ENCODE measurements around the gene POC1A. TPM values are rescaled to one million over a fixed set of nuclear protein-coding genes. Genes with fewer than 3 reads are reported as not detected.

Gene POC1A
- polyA plus RNA-seq, 1 donor from 2014 or later = 1.3 TPM

DNA sequence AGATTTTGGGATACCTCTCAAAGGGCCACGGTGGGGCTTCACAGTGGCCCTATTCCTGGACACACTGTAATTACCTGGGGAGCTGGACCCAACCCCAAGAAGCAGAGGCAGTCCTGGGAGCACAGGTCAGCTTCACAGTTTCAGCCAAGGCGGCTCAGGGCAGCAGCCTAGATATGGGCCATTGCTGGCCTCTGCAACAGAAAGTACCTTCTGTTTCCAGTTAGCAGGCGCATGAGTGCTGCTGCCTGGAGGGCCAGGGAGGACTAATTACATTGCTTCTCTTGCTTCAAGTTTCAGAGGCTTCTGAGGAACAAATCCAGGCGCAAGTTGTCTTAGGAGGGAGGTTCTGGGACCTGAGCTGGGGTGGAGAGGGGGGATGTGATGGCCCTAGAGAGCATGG lies 84.4 kb downstream of the POC1A start:
- no peak overlapping the region for H3K4me2 ChIP-seq (ENCODE audit: low read length)
- TF ChIP-seq EZH2 (IDR thresholded peaks at IDR 0.05; ENCODE audit: borderline replicate concordance, insufficient read depth, low read length, poor library complexity, severe bottlenecking) (no peak), MXI1 (conservative IDR thresholded peaks at IDR 0.05; ENCODE audit: poor library complexity, severe bottlenecking) (no peak), RAD21 (conservative IDR thresholded peaks at IDR 0.05) (no peak), CTCF (IDR thresholded peaks at IDR 0.05; ENCODE audit: poor library complexity, severe bottlenecking) (no peak), SMC3 (conservative IDR thresholded peaks at IDR 0.05; ENCODE audit: poor library complexity) (no peak), TAF1 (IDR thresholded peaks at IDR 0.05; ENCODE audit: low read depth) (no peak), EP300 (conservative IDR thresholded peaks at IDR 0.05; ENCODE audit: poor library complexity, severe bottlenecking) (no peak), POLR2AphosphoS5 (IDR thresholded peaks at IDR 0.05) (no peak)
- TF ChIP-seq, protein P1, sequence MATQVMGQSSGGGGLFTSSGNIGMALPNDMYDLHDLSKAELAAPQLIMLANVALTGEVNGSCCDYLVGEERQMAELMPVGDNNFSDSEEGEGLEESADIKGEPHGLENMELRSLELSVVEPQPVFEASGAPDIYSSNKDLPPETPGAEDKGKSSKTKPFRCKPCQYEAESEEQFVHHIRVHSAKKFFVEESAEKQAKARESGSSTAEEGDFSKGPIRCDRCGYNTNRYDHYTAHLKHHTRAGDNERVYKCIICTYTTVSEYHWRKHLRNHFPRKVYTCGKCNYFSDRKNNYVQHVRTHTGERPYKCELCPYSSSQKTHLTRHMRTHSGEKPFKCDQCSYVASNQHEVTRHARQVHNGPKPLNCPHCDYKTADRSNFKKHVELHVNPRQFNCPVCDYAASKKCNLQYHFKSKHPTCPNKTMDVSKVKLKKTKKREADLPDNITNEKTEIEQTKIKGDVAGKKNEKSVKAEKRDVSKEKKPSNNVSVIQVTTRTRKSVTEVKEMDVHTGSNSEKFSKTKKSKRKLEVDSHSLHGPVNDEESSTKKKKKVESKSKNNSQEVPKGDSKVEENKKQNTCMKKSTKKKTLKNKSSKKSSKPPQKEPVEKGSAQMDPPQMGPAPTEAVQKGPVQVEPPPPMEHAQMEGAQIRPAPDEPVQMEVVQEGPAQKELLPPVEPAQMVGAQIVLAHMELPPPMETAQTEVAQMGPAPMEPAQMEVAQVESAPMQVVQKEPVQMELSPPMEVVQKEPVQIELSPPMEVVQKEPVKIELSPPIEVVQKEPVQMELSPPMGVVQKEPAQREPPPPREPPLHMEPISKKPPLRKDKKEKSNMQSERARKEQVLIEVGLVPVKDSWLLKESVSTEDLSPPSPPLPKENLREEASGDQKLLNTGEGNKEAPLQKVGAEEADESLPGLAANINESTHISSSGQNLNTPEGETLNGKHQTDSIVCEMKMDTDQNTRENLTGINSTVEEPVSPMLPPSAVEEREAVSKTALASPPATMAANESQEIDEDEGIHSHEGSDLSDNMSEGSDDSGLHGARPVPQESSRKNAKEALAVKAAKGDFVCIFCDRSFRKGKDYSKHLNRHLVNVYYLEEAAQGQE (IDR thresholded peaks at IDR 0.05; ENCODE audit: borderline replicate concordance) = no peak
- H3K9me3 ChIP-seq (ENCODE audit: low read length) = no peaks in the 10 kb centered on the region
- no peak overlapping the region for H3K27ac ChIP-seq (ENCODE audit: low read length)
- no peaks in the 10 kb centered on the region for H3F3A ChIP-seq (ENCODE audit: insufficient read depth, low read length, poor library complexity, severe bottlenecking)
- no peaks in the 10 kb centered on the region for H3K36me3 ChIP-seq (ENCODE audit: insufficient read depth, low read length)
- no peak overlapping the region for H2AFZ ChIP-seq (ENCODE audit: low read depth, low read length)
- no peaks in the 10 kb centered on the region for H3K9me2 ChIP-seq (ENCODE audit: insufficient read depth, low read length)
- no peaks in the 10 kb centered on the region for H3K27me3 ChIP-seq (ENCODE audit: insufficient read depth, low read depth, low read length)
- H3K79me2 ChIP-seq (replicated peaks; ENCODE audit: insufficient read depth, low read length) = no peaks in the 10 kb centered on the region
- no peaks in the 10 kb centered on the region for H4K20me1 ChIP-seq (ENCODE audit: insufficient read depth)
- no peak overlapping the region for H3K4me3 ChIP-seq (ENCODE audit: low read length)
- H3K9ac ChIP-seq (ENCODE audit: low read length) = no peak overlapping the region

DNA sequence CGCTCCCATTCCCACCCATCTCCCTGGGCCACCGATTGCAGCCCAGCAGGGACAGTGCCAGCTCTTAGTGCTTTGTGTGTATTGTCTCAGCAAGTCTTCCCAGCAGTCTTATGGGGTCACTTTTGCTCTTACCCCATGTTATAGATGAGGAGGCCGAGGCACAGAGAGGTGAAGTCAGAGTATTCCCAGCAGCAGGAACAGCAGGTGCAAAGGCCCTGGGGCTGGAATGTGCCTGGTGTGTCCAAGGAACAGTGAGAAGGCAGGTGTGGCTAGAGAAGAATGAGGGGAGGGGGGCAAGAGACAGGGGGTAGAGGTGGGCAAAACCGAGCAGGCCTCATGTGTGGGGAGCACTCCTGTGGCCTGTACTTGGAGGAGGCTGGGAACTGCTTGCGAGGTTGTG lies 85.1 kb downstream of the POC1A start:
- H3K4me3 ChIP-seq (ENCODE audit: low read length) = no peak overlapping the region
- no peak overlapping the region for H3K27ac ChIP-seq (ENCODE audit: low read length)
- H4K20me1 ChIP-seq (ENCODE audit: insufficient read depth) = no peaks in the 10 kb centered on the region
- TF ChIP-seq EP300 (conservative IDR thresholded peaks at IDR 0.05; ENCODE audit: poor library complexity, severe bottlenecking) (no peak), RAD21 (conservative IDR thresholded peaks at IDR 0.05) (no peak), TAF1 (IDR thresholded peaks at IDR 0.05; ENCODE audit: low read depth) (no peak), POLR2AphosphoS5 (IDR thresholded peaks at IDR 0.05) (no peak), SMC3 (conservative IDR thresholded peaks at IDR 0.05; ENCODE audit: poor library complexity) (no peak), MXI1 (conservative IDR thresholded peaks at IDR 0.05; ENCODE audit: poor library complexity, severe bottlenecking) (no peak), CTCF (IDR thresholded peaks at IDR 0.05; ENCODE audit: poor library complexity, severe bottlenecking) (no peak), EZH2 (IDR thresholded peaks at IDR 0.05; ENCODE audit: borderline replicate concordance, insufficient read depth, low read length, poor library complexity, severe bottlenecking) (no peak)
- TF ChIP-seq, protein P1 (IDR thresholded peaks at IDR 0.05; ENCODE audit: borderline replicate concordance) = no peak
- no peak overlapping the region for H3K9ac ChIP-seq (ENCODE audit: low read length)
- H3K36me3 ChIP-seq (ENCODE audit: insufficient read depth, low read length) = no peaks in the 10 kb centered on the region
- no peak overlapping the region for H2AFZ ChIP-seq (ENCODE audit: low read depth, low read length)
- no peaks in the 10 kb centered on the region for H3K9me2 ChIP-seq (ENCODE audit: insufficient read depth, low read length)
- no peak overlapping the region for H3K4me2 ChIP-seq (ENCODE audit: low read length)
- no peaks in the 10 kb centered on the region for H3K79me2 ChIP-seq (replicated peaks; ENCODE audit: insufficient read depth, low read length)
- H3K9me3 ChIP-seq (ENCODE audit: low read length) = no peaks in the 10 kb centered on the region
- no peaks in the 10 kb centered on the region for H3F3A ChIP-seq (ENCODE audit: insufficient read depth, low read length, poor library complexity, severe bottlenecking)
- H3K27me3 ChIP-seq (ENCODE audit: insufficient read depth, low read depth, low read length) = no peaks in the 10 kb centered on the region

Measured in neural cell (in vitro differentiated cells).